Esophagus squamous epithelium (tissue), 5 donors: ENCODE data around the gene SAXO2. TPM values are rescaled to one million over a fixed set of nuclear protein-coding genes. Genes with fewer than 3 reads are reported as not detected.
"Not testable (repeated sequence)": the region's sequence is repeated elsewhere in the genome, so short reads cannot be mapped to it uniquely, and the experiment has no call there.

Experiments used
- DNase-seq: peaks from one replicate; lab custom pipeline; 2025; lab: John Stamatoyannopoulos, UW
- H3K27ac ChIP-seq, 4 donors: fragments of 200-600 bp; sonication (generic); one replicate each; pipeline ENCODE4 v1.5.1; 2016 to 2019; ENCODE audit warnings: mild to moderate bottlenecking in 1 of 4
- H3K27me3 ChIP-seq, 4 donors: fragments of 200-600 bp; sonication (generic); 1 replicate in 3 of 4; 2 replicates in 1 of 4; pipeline versions ENCODE4 v1.5.1 to v1.6.0; 2017 to 2021; ENCODE audit warnings: antibody characterized with exemption in 1 of 4
- H3K36me3 ChIP-seq, 3 donors: fragments of 200-600 bp; sonication (generic); one replicate each; pipeline ENCODE4 v1.5.1; 2016 to 2019
- H3K4me1 ChIP-seq, 3 donors: fragments of 200-600 bp; sonication (generic); one replicate each; pipeline ENCODE4 v1.5.1; 2017 to 2019
- H3K4me3 ChIP-seq, 4 donors: fragments of 200-600 bp; sonication (generic); 1 replicate in 3 of 4; 2 replicates in 1 of 4; pipeline ENCODE4 v1.5.1; 2016 to 2019; ENCODE audit warnings: mild to moderate bottlenecking in 2 of 4, moderate library complexity in 1 of 4
- H3K9me3 ChIP-seq, 3 donors: fragments of 200-600 bp; sonication (generic); one replicate each; pipeline ENCODE4 v1.5.1; 2016 to 2019
- CTCF ChIP-seq, 6 experiments: fragments of 450-650 bp in 4 of 6; fragments of 200-600 bp in 2 of 6; sonication (generic) in 2 of 6; IDR thresholded peaks; one replicate each; pipeline ENCODE4 v1.5.1; 2016 to 2019; ENCODE audit warnings: antibody characterized with exemption in 6 of 6, mild to moderate bottlenecking in 4 of 6, moderate library complexity in 4 of 6
- POLR2A ChIP-seq, 4 donors: fragments of 450-650 bp; IDR thresholded peaks; one replicate each; pipeline ENCODE4 v1.6.1; 2017; ENCODE audit warnings: antibody characterized with exemption in 4 of 4, mild to moderate bottlenecking in 4 of 4, moderate library complexity in 3 of 4
- WGBS, 2 donors: methylation state at CpG; one replicate each; pipeline ENCODE4 v1.1.5; 2018; 5-methylcytosine and 5-hydroxymethylcytosine counted together
- intact Hi-C: fragments of 100-400 bp; cut with DNase I; formaldehyde crosslinking; loops from one replicate; pipeline ENCODE4 v1.15.0; 2022
- total RNA-seq, 4 donors: library from RNA; depleted of rRNA; stranded (reverse); fragments of >200 nt; gene quantifications; one replicate each; pipeline ENCODE4 v1.1.0, GENCODE V29; 2016
- donor health status: DM: yes; HTN: yes; CAD: no.

The SAXO2 gene
- total RNA-seq, 4 donors from 2014 or later, result 1.5 TPM; not detected in 3

- H3K36me3 ChIP-seq, result peaks cover 0 to 17% (median 0%) of the 10 kb centered on the region in 3 donors
- no peak for DNase-seq
- WGBS, 2 donors, result 10 to 27% methylated on average over 3 of the region's 3 CpGs
- intact Hi-C loops, result no loop called here
- no peak for TF ChIP-seq CTCF (IDR thresholded peaks at IDR 0.05)
- no peak for TF ChIP-seq POLR2A (IDR thresholded peaks at IDR 0.05)
- no peaks in the 10 kb centered on the region for H3K9me3 ChIP-seq
- peaks cover 12 to 56% (median 14%) of the 10 kb centered on the region in 3 donors for H3K4me1 ChIP-seq
- peak overlapping the region in 3 of 4 donors; percentile 84 to 97 (median 96) for H3K4me3 ChIP-seq
- H3K27me3 ChIP-seq, result no peaks in the 10 kb centered on the region
- peak overlapping the region in 3 of 4 donors; percentile 83 to 91 (median 89) for H3K27ac ChIP-seq
These were observed 732 bp downstream of the SAXO2 start for GRCh38 chr15:82263350-82263749.

DNA sequence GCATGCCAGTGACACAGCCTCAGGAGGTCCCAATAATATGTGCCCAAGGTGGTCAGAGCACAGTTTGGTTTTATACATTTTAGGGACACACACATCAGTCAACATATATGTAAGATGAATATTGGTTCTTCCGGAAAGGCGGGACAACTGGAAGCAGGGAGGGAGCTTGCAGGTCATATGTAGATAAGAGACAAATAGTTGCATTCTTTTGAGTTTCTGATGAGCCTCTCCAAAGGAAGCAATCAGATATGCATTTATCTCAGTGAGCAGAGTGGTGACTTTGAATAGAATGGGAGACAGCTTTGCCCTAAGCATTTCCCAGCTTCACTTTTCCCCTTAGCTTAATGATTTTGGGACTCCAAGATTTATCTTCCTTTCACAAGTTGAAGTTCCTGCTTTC is 4.5 kb downstream of the SAXO2 start:
- H3K27ac ChIP-seq, H3K4me3 ChIP-seq, H3K36me3 ChIP-seq, intact Hi-C loops, DNase-seq, H3K9me3 ChIP-seq, H3K27me3 ChIP-seq: not testable (repeated sequence)
- H3K4me1 ChIP-seq, result peaks cover 4 to 46% (median 6%) of the 10 kb centered on the region in 3 donors
- WGBS, 2 donors, result 76 to 91% methylated on average over 2 of the region's 2 CpGs

GRCh38 chr15:82268454-82268853 is 5.8 kb downstream of the SAXO2 start:
- H3K9me3 ChIP-seq, H3K27me3 ChIP-seq, H3K36me3 ChIP-seq, DNase-seq, H3K4me3 ChIP-seq, intact Hi-C loops: not testable (repeated sequence)
- Histone ChIP-seq H3K27ac (peak overlapping the region in 3 of 4 donors; percentile 16 to 60 (median 57)), H3K4me1 (peaks cover 0 to 38% (median 0%) of the 10 kb centered on the region in 3 donors)
- WGBS, 2 donors, result 13 to 14% methylated on average over 2 of the region's 2 CpGs

DNA sequence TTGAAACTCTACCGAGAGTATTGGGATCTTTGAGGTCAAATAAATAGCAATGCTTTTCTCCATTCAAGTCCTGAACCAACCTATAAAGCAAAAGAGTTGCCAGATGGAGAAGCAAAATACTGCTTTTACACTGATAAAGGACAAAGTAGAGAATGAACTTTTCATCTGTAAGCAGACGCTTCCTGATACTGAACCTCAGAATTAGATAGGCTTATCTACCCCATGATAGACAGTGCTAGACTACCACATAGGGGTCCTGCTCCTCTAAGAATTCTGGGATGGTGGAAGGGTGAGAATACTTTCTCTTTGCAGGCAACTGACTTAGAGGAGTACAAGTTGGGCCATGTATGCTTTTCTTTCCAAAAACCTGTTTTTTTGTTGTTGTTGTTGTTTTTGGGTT is 9.5 kb downstream of the SAXO2 start:
- DNase-seq, result no peak
- WGBS, 2 donors, result 56 to 69% methylated on average over 2 of the region's 2 CpGs
- Histone ChIP-seq H3K27me3 (no peaks in the 10 kb centered on the region), H3K27ac (no peak overlapping the region), H3K9me3 (peaks cover 0 to 7% (median 5%) of the 10 kb centered on the region in 3 donors), H3K4me1 (peaks cover 0 to 24% (median 0%) of the 10 kb centered on the region in 3 donors), H3K4me3 (no peak overlapping the region), H3K36me3 (no peaks in the 10 kb centered on the region)
- intact Hi-C loops, result no loop called here
- TF ChIP-seq CTCF (IDR thresholded peaks at IDR 0.05) (no peak), POLR2A (IDR thresholded peaks at IDR 0.05) (no peak)

DNA sequence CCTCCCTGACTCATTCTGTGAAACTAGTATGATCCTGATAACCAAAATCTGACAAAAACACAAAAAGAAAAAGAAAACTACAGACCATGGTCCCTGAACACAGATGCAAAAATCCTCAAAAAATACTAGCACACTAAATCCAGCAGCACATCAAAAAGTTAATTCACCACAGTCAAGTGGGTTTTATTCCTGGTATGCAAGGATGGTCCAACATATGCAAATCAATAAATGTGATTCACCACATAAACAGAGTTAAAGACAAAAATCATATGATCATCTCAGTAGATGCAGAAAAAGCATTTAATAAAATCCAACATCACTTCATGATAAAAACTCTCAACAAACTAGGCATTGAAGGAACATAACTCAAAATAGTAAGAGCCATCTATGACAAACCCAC is 12.8 kb downstream of the SAXO2 start:
- peaks cover 0 to 7% (median 5%) of the 10 kb centered on the region in 3 donors for H3K9me3 ChIP-seq
- no peaks in the 10 kb centered on the region for H3K36me3 ChIP-seq
- H3K27ac ChIP-seq, result no peak overlapping the region
- intact Hi-C loops, result no loop called here
- peaks cover 0 to 4% (median 0%) of the 10 kb centered on the region in 3 donors for H3K4me1 ChIP-seq
- no peak overlapping the region for H3K4me3 ChIP-seq
- DNase-seq, result no peak
- H3K27me3 ChIP-seq, result peaks cover 0 to 14% (median 0%) of the 10 kb centered on the region in 4 donors
- TF ChIP-seq CTCF (IDR thresholded peaks at IDR 0.05) (no peak), POLR2A (IDR thresholded peaks at IDR 0.05) (no peak)

- H3K36me3 ChIP-seq, H3K4me1 ChIP-seq, H3K4me3 ChIP-seq, H3K9me3 ChIP-seq, intact Hi-C loops, DNase-seq, H3K27ac ChIP-seq: not testable (repeated sequence)
- peak in 2 of 6 experiments; percentile 15 to 36 for TF ChIP-seq CTCF (IDR thresholded peaks at IDR 0.05)
- peaks cover 0 to 14% (median 0%) of the 10 kb centered on the region in 4 donors for H3K27me3 ChIP-seq
These were observed 18.7 kb downstream of the SAXO2 start for GRCh38 chr15:82281276-82281675.
